Activated B cell treated with CpG ODN at 0.5 μM for 24 hours (primary cell): ENCODE measurements around the gene ZER1. TPM values are rescaled to one million over a fixed set of nuclear protein-coding genes. Genes with fewer than 3 reads are reported as not detected.

ENCODE experiments used
- ATAC-seq: fragments of 200-7000 bp; cut with Tn5 transposase; one replicate; pipeline ENCODE4 v1.10.0; 2021; ENCODE audit warnings: low read depth, mild to moderate bottlenecking, moderate library complexity
- CTCF ChIA-PET: fragments of 350-600 bp; sonication (Branson Sonifier 250); formaldehyde crosslinking; loops from one replicate; lab custom pipeline; 2021; ENCODE audit warnings: antibody characterized with exemption; lab: Charles Lee
- POLR2A ChIA-PET: fragments of 350-600 bp; sonication (Branson Sonifier 250); formaldehyde crosslinking; loops from one replicate; lab custom pipeline; 2021; ENCODE audit warnings: antibody characterized with exemption; lab: Charles Lee
- DNase-seq: peaks from one replicate; pipeline ENCODE4 v3.0.0; 2022
- H3K27ac Mint-ChIP-seq: one replicate; pipeline ENCODE4 v1.8.0; 2020; ENCODE audit warnings: mixed read lengths
- H3K27me3 Mint-ChIP-seq: one replicate; pipeline ENCODE4 v1.8.0; 2021; ENCODE audit warnings: mixed read lengths
- H3K36me3 Mint-ChIP-seq: one replicate; pipeline ENCODE4 v1.8.0; 2021; ENCODE audit warnings: low read depth, mixed read lengths
- H3K4me1 Mint-ChIP-seq: one replicate; pipeline ENCODE4 v1.8.0; 2021; ENCODE audit warnings: mixed read lengths
- H3K4me3 Mint-ChIP-seq: one replicate; pipeline ENCODE4 v1.8.0; 2020; ENCODE audit warnings: mild to moderate bottlenecking, mixed read lengths
- H3K9me3 Mint-ChIP-seq: one replicate; pipeline ENCODE4 v1.8.0; 2020; ENCODE audit warnings: mixed read lengths
- CTCF ChIP-seq: fragments of 200-600 bp; IDR thresholded peaks from one replicate; pipeline ENCODE4 v1.8.0; 2022; ENCODE audit warnings: antibody characterized with exemption, mild to moderate bottlenecking
- intact Hi-C: fragments of 100-400 bp; cut with micrococcal nuclease; formaldehyde crosslinking; loops from one replicate; pipeline ENCODE4 v1.15.1; 2024
- total RNA-seq: library from RNA; stranded (reverse); gene quantifications from 2 replicates; pipeline ENCODE4 v1.2.3, GENCODE V29; 2022

ZER1 gene
- total RNA-seq = 24.0 and 26.0 TPM in 2 replicates

GRCh38 chr9:128771745-128772519 is at the start of gene ZER1:
TSS of gene ZER1 (minus strand) at chr9:128771927. CDS start at chr9:128755565, 16,362 bp downstream.
- peak within 1 kb of the TSS; percentile 89 for H3K27ac Mint-ChIP-seq
- no peaks in the 10 kb centered on the region for H3K27me3 Mint-ChIP-seq
- no peaks in the 10 kb centered on the region for H3K9me3 Mint-ChIP-seq
- H3K4me3 Mint-ChIP-seq = peak within 1 kb of the TSS; percentile 92
- TF ChIP-seq CTCF = no peak
- POLR2A ChIA-PET = interaction anchor here (0.6 to 3.0 kb wide), 11 partner anchors 11 to 229 kb away, joined by 3 to 17 read pairs (median 5); partner anchors contain the start of genes DOLK, ENDOG, NUP188 and SPTAN1
- peaks cover 24% of the 10 kb centered on the region for H3K4me1 Mint-ChIP-seq
- CTCF ChIA-PET = no interaction called here
- DNase-seq (peak; percentile 96), ATAC-seq (peak; percentile 93)
- intact Hi-C loops = loop anchor here (1.0 to 5.0 kb wide), 8 partner anchors 15 to 265 kb away; partner anchors contain the start of genes DYNC2I2, ENDOG, LRRC8A and SET
- H3K36me3 Mint-ChIP-seq = peaks cover 8% of the 10 kb centered on the region

GRCh38 chr9:128820665-128821583 is 49.2 kb upstream of the ZER1 start:
- peaks cover 15% of the 10 kb centered on the region for H3K4me1 Mint-ChIP-seq
- CTCF ChIA-PET = no interaction called here
- H3K27me3 Mint-ChIP-seq = no peaks in the 10 kb centered on the region
- H3K4me3 Mint-ChIP-seq = no peak overlapping the region
- POLR2A ChIA-PET = interaction anchor here (0.6 to 3.6 kb wide), 3 partner anchors 9 to 235 kb away, joined by 3 to 49 read pairs (median 8); partner anchors contain the start of gene SPOUT1
- intact Hi-C loops = no loop called here
- peaks cover 45% of the 10 kb centered on the region for H3K36me3 Mint-ChIP-seq
- no peak overlapping the region for H3K27ac Mint-ChIP-seq
- TF ChIP-seq CTCF = no peak
- ATAC-seq (no peak), DNase-seq (no peak)
- no peaks in the 10 kb centered on the region for H3K9me3 Mint-ChIP-seq

GRCh38 chr9:128819716-128820664 is 48.3 kb upstream of the ZER1 start:
- POLR2A ChIA-PET = interaction anchor here (0.5 to 3.6 kb wide), 6 partner anchors 10 to 774 kb away, joined by 3 to 49 read pairs (median 6); partner anchors contain the start of genes SPOUT1 and ZER1
- Mint-ChIP-seq H3K27ac (no peak overlapping the region), H3K9me3 (no peaks in the 10 kb centered on the region), H3K4me1 (peaks cover 15% of the 10 kb centered on the region), H3K4me3 (peak overlapping the region; percentile 35), H3K27me3 (no peaks in the 10 kb centered on the region), H3K36me3 (peaks cover 37% of the 10 kb centered on the region)
- CTCF ChIA-PET = interaction anchor here (2.5 kb wide), 1 partner anchor 10 kb away, joined by 12 read pairs; the partner anchor contains the start of gene SPOUT1
- intact Hi-C loops = loop anchor here (2.0 to 5.0 kb wide), 2 partner anchors 118 to 171 kb away; partner anchors contain the start of gene PKN3
- no peak for ATAC-seq
- no peak for TF ChIP-seq CTCF
- no peak for DNase-seq

GRCh38 chr9:128818839-128819715 is 47.4 kb upstream of the ZER1 start:
- ATAC-seq (peak; percentile 32), DNase-seq (peak; percentile 59)
- ChIA-PET CTCF (interaction anchor here (0.6 to 2.5 kb wide), 13 partner anchors 8 to 127 kb away, joined by 3 to 12 read pairs (median 5); partner anchors contain the start of genes PKN3 and SPOUT1), POLR2A (interaction anchor here (0.5 to 3.6 kb wide), 14 partner anchors 8 to 773 kb away, joined by 3 to 49 read pairs (median 4); partner anchors contain the start of genes DOLK, DYNC2I2, GOLGA2 and KYAT1)
- no peaks in the 10 kb centered on the region for H3K27me3 Mint-ChIP-seq
- peak overlapping the region; percentile 75 for H3K4me3 Mint-ChIP-seq
- no peak for TF ChIP-seq CTCF
- peak overlapping the region; percentile 50 for H3K27ac Mint-ChIP-seq
- no peaks in the 10 kb centered on the region for H3K9me3 Mint-ChIP-seq
- intact Hi-C loops = loop anchor here (1.0 to 5.0 kb wide), 8 partner anchors 10 to 170 kb away; partner anchors contain the start of genes LRRC8A, PKN3, SPOUT1 and TBC1D13
- peaks cover 15% of the 10 kb centered on the region for H3K4me1 Mint-ChIP-seq
- H3K36me3 Mint-ChIP-seq = peaks cover 28% of the 10 kb centered on the region
